ENCODE measurements around the gene FRMD4A.

The FRMD4A gene

DNA sequence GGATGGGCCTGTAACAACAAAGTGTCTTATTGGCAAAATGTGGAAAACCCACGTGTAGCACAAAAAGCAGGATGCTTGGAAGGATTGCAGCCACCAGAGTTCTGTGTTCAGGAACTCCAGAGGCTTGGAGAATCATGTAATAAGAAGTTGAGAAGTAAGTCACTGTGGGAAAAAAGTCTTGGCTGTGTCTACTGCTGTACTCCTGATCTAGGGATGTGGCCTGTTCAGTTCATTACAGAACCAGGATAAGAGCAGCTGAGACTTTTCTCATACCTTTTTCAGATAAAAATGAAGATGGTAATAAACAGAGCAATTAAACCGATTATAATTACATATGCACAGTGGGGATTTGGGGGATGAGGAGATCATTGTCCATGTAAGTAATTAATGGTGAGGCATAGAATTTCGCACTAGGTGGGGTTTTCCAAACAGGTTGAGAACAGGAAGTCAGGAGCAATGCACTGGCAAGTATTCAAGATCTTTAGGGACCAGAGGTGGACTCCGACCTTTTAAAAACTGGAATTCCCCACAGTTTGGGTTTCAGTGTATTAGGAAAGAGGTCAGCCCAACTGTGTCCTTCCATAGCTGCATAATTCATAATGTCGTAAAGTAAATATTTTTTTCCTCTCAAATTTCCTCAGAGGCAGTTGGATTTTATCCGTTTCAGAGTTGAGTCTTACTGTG, 281.7 kb downstream of the FRMD4A start:
- TF ChIP-seq, protein P1, sequence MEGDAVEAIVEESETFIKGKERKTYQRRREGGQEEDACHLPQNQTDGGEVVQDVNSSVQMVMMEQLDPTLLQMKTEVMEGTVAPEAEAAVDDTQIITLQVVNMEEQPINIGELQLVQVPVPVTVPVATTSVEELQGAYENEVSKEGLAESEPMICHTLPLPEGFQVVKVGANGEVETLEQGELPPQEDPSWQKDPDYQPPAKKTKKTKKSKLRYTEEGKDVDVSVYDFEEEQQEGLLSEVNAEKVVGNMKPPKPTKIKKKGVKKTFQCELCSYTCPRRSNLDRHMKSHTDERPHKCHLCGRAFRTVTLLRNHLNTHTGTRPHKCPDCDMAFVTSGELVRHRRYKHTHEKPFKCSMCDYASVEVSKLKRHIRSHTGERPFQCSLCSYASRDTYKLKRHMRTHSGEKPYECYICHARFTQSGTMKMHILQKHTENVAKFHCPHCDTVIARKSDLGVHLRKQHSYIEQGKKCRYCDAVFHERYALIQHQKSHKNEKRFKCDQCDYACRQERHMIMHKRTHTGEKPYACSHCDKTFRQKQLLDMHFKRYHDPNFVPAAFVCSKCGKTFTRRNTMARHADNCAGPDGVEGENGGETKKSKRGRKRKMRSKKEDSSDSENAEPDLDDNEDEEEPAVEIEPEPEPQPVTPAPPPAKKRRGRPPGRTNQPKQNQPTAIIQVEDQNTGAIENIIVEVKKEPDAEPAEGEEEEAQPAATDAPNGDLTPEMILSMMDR (conservative IDR thresholded peaks at IDR 0.05): no peak
- H3K27ac ChIP-seq: no peak overlapping the region

DNA sequence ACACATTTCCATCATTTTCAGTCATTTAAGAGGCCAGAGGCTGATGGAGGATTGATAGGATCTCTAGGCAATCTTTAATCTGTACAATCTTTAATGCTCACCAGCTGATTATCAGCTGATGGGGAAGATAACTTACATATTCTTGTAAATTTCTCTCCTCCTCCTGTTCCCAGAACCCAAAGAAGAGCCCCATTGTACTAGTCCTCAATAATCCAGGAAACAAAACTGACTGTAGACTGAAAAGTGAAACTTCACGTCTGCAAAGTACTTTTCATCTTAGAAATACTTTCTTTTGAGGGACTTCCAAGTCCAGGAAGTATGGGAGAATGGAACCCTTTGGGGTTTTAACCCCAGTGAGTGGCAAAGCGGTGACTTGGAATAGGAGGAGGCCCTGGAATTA, 283.3 kb downstream of the FRMD4A start:
- TF ChIP-seq, protein P1 (conservative IDR thresholded peaks at IDR 0.05): no peak

DNA sequence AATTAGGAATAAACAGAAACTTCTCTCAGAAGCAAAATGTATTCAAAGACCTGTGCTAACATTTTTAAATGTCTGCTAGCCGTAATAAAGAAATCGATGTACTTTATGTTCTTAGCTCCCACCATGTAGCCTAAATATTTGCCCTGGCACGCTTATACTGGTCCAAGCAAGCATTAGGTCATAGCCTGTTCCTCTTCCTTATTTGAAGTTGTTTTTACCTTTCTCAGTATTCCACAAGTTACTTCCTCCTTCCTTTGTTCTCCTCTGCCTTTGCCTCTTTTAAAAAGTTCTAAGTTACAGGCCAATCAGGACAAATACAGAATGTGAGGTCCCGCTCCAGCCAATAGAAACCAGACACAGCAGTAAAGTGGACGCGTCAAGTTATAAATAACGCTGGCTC, 288.7 kb downstream of the FRMD4A start:
- H3K27ac ChIP-seq: peak overlapping the region; percentile 62

More for the DNA sequence above, 283.3 kb downstream of the FRMD4A start:
- no peak overlapping the region for H3K27ac ChIP-seq

DNA sequence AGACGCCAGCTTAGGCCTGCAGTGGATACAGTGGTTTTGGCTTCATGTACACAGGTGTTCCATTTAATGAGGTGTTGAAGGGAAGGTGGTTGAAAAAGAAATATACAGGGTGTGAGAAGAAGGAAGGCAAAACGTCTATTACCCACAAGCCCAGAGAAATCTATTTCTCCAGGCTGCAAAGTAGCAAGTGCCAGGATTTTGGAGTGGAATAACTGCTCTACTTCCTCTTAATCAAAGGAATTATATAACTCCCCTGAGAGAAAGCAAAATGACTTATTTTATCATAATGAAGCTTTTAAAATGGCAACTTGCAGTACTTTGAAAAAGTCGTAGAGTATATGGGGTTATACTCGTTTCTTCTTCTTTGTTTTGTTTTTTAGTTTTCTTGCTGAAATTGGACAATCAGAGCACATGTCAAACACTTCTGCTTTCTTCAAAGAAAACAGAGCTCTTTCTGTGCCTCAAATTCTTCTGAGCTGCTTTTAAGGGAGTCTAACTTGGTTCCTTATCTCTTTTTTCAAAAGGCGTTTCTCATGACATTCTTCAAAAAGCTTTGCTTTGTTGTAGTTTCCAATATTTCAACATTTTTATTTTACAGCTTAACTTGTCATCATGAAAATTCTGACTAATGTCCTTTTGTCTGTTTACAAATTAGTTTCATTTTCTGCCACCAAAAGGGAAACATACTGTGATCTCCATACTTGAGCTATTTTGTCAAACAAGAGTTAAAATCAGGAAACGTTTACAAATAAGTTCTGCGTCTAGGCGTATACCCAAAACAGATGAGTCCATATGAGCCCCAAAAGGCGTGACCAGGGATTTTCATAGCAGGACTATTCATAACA, 289.7 kb downstream of the FRMD4A start:
- TF ChIP-seq, protein P1 (conservative IDR thresholded peaks at IDR 0.05): no peak
- peak overlapping the region; percentile 62 for H3K27ac ChIP-seq

DNA sequence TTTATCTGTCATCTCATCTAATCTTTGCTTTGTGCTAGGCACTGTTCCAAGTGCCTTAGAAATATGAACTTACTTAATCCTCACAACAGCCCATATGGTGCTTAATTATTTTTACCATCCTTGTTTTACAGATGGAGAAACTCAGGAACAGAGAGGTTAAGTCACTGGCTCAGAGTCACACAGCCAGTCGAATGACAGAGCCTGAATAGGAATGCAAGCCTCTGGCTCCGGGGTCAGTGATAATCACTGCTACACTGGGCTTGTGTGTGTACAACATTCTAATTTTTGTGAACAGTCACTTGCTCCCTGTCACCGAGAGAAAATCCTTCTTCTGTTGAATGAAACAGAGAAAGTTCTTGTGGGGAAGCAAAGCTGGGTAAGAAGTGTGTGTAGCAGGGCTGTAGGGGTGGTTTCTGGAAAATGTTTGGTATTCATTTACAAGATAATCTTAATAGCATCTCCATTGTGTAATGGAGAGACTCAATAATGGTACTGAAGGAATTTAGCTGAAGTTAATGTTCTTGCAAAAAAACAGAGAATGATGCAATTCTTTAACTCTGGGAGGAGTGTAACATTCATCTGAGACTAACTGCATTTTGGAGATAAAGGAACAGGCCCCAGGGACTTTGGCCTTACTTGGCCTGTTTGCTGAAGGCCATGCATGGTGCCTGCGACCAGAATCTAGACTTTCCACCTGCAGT, 290.6 kb downstream of the FRMD4A start:
- H3K27ac ChIP-seq: no peak overlapping the region

DNA sequence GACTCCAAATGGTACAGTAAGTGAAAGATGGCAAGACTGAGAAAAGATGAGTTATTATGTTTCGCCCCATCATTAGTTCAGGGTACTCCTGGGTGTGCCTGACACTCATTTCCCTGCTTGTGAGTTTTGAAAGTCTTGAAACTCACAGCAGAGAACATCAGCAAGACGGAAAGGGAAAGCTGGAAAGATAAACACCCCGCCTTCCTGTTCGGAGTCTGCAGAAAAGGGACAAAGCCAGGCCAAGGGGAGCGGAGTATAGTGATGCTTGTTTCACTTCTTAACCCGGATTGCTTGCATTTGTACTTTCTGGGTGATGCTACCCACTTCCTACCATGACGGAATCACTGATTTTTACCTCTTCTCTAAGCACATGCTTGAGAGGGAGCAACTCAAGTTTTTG, 294.5 kb downstream of the FRMD4A start:
- TF ChIP-seq, protein P1 (conservative IDR thresholded peaks at IDR 0.05): no peak
- H3K27ac ChIP-seq: no peak overlapping the region

More for the DNA sequence above, 290.6 kb downstream of the FRMD4A start:
- TF ChIP-seq, protein P1 (conservative IDR thresholded peaks at IDR 0.05): no peak

DNA sequence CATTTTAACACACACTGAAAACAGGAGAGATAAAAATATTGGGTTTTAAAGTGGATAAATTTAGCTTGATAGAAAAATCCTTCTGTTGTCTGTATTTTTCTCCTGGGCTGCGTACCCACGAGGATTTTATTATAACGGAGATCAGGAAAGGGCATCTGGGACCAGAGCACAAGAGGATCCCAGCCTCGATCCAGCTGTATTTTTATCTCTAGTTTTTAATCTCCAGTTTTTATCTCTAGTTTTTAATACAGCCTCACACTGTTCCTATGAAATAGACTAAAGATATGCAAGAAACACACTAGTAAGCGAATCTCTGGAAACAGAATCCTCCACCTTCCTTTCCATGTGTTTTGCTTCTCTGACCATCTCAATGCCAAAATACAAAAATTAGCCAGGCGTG, 295.2 kb downstream of the FRMD4A start:
- no peak overlapping the region for H3K27ac ChIP-seq
- TF ChIP-seq, protein P1 (conservative IDR thresholded peaks at IDR 0.05): no peak

Measured in VCaP (cell line).